Fibroblast of lung (primary cell): ENCODE measurements around the gene RPS14. TPM values are rescaled to one million over a fixed set of nuclear protein-coding genes. Genes with fewer than 3 reads are reported as not detected.

Experiments
- DNase-seq, 2 donors: peaks; one replicate each; pipeline versions ENCODE4 v3.0.0 to v3.0.0-alpha.2; 2010; ENCODE audit warnings: low read depth in 2 of 2
- H2AFZ ChIP-seq: 2 replicates; pipeline ENCODE4 v1.5.1; 2012; ENCODE audit warnings: low read length, control low read depth, inconsistent platforms
- H3K27ac ChIP-seq: 2 replicates; pipeline ENCODE4 v1.5.1; 2011; ENCODE audit warnings: low read length, control low read depth; ENCODE audit not compliant: insufficient read depth
- H3K27me3 ChIP-seq: 2 replicates; pipeline ENCODE4 v1.5.1; 2011; ENCODE audit warnings: mild to moderate bottlenecking, low read length; ENCODE audit not compliant: control insufficient read depth, insufficient read depth
- H3K36me3 ChIP-seq: 2 replicates; pipeline ENCODE4 v1.5.1; 2011; ENCODE audit warnings: low read length; ENCODE audit not compliant: control insufficient read depth, insufficient read depth
- H3K4me1 ChIP-seq: 2 replicates; pipeline ENCODE4 v1.5.1; 2011; ENCODE audit warnings: low read length; ENCODE audit not compliant: control insufficient read depth, insufficient read depth; ENCODE audit errors: extremely low read depth
- H3K4me2 ChIP-seq: 2 replicates; pipeline ENCODE4 v1.5.1; 2011; ENCODE audit warnings: low read length, control low read depth; ENCODE audit not compliant: insufficient read depth; ENCODE audit errors: extremely low read depth
- H3K4me3 ChIP-seq, 4 experiments: fragments of 200-600 bp in 1 of 4; sonication (generic) in 1 of 4; replicated peaks in 1 of 4; 2 replicates each; pipeline ENCODE4 v1.5.1; 2011 to 2016; ENCODE audit warnings: low read length in 4 of 4, low read depth in 3 of 4, mild to moderate bottlenecking in 3 of 4, control low read depth in 2 of 4, inconsistent platforms in 1 of 4, mixed read lengths in 1 of 4; ENCODE audit not compliant: insufficient read depth in 1 of 4; ENCODE audit errors: control extremely low read depth in 1 of 4
- H3K79me2 ChIP-seq: 2 replicates; pipeline ENCODE4 v1.5.1; 2012; ENCODE audit warnings: mild to moderate bottlenecking, low read length, inconsistent platforms; ENCODE audit not compliant: control insufficient read depth, insufficient read depth
- H3K9ac ChIP-seq: 2 replicates; pipeline ENCODE4 v1.5.1; 2011; ENCODE audit warnings: mild to moderate bottlenecking, low read length, control low read depth; ENCODE audit not compliant: insufficient read depth
- H3K9me3 ChIP-seq: 2 replicates; pipeline ENCODE4 v1.5.1; 2012; ENCODE audit warnings: low read depth, low read length; ENCODE audit not compliant: control insufficient read depth, insufficient read depth
- H4K20me1 ChIP-seq: 2 replicates; pipeline ENCODE4 v1.5.1; 2011; ENCODE audit warnings: low read length; ENCODE audit not compliant: control insufficient read depth, insufficient read depth; ENCODE audit errors: extremely low read depth
- EZH2 ChIP-seq: IDR thresholded peaks from 2 replicates; pipeline ENCODE4 v1.5.1; 2012; ENCODE audit warnings: low read length, control low read depth, mild to moderate bottlenecking; ENCODE audit errors: missing control alignments
- polyA plus RNA-seq, 2 donors: library from polyadenylated mRNA; depleted of rRNA in 1 of 2; stranded (reverse) in 1 of 2; unstranded in 1 of 2; fragments of >200 nt; gene quantifications; 2 replicates each; pipeline ENCODE4 v1.2.1, GENCODE V29; 2011 to 2012; ENCODE audit warnings: missing spikeins in 1 of 2
- total RNA-seq: library from RNA; depleted of rRNA; stranded (reverse); fragments of >200 nt; gene quantifications from 2 replicates; pipeline ENCODE4 v1.2.1, GENCODE V29; 2014
- TF ChIP-seq, protein P1 (sequence below), 2 donors: IDR thresholded peaks in 1 of 2; conservative IDR thresholded peaks in 1 of 2; 1 replicate in 1 of 2; 2 replicates in 1 of 2; pipeline ENCODE4 v1.5.1; 2011 to 2012; ENCODE audit warnings: low read length in 2 of 2, control low read depth in 1 of 2, inconsistent platforms in 1 of 2, low read depth in 1 of 2, mild to moderate bottlenecking in 1 of 2

The RPS14 gene
- total and polyA plus RNA-seq, 2 donors (not counting 1 experiment from before 2014, with no cell fraction given): 1,962 to 5,623 TPM

DNA sequence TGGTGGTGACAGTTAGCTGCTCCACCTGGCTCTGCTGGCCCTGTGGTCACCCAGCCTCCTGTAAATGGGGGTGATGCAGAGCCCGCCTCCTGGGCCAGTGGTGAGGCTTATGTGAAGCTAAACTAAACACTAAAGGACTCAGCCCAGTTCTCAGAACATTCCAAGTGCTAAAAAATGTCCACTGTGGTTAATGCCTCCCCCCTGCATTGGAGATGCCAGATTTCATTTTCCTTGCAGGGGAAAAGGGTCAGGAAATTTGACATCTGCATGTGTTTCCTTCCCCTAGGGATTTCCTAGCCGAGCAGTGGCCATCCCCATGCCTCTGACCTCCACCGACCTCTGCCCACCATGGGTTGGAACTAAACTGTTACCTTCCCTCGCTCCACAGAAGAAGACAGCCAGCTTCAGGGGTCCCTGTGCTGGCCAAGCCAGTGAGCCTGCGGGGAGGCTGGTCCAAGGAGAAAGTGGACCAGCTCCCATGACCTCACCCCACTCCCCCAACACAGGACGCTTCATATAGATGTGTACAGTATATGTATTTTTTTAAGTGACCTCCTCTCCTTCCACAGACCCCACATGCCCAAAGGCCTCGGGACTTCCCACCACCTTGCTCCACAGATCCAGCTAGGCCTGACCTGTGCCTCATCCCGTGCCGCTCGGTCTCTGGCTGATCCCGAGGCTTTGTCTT lies 49.9 kb downstream of the RPS14 start:
- peak in 1 of 2 donors; percentile 23 for DNase-seq

DNA sequence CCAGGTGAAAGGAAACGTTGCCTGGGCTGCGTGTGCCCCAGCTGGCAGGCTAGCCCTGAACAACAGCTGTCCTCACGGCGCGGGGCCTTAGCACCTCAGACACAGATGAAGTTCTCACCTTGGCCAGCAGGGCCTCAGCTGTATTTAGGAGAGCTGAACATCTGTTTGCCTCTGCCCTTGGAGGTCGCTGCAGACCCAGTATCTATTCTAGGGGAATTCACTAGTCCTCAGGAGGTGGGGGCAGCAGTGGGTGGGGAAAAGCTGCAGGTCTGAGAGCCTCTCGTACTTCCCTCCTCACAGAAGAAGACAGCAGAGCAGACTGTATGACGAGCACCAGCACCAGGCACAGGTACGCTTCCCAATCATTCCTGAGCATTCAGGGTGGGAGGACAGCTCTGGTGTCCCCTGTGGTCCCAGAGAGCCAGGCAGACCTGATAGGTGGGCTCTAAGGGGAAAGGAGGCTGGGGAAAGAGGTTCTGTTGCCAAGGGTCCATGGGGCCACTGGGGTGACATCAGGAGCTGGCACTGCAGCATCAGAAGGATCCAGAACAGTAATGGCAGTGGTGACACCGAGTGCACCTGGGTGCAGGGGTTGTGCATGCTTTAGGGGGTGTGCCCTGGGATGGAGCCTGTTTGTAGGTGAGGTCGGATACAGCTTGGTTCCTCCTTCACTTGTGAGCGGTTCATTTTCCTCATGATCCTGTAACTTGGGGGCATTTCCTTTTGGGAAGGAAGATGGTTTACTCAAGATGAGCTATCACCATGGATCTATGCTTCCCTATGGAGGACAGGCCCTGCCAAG lies 50.6 kb downstream of the RPS14 start:
- peaks cover 17% of the 10 kb centered on the region for H3K36me3 ChIP-seq
- H3K9me3 ChIP-seq: no peaks in the 10 kb centered on the region
- H3K9ac ChIP-seq: no peak overlapping the region
- H3K4me2 ChIP-seq: no peak overlapping the region
- no peak overlapping the region for H3K27ac ChIP-seq
- no peaks in the 10 kb centered on the region for H4K20me1 ChIP-seq
- TF ChIP-seq, protein P1, sequence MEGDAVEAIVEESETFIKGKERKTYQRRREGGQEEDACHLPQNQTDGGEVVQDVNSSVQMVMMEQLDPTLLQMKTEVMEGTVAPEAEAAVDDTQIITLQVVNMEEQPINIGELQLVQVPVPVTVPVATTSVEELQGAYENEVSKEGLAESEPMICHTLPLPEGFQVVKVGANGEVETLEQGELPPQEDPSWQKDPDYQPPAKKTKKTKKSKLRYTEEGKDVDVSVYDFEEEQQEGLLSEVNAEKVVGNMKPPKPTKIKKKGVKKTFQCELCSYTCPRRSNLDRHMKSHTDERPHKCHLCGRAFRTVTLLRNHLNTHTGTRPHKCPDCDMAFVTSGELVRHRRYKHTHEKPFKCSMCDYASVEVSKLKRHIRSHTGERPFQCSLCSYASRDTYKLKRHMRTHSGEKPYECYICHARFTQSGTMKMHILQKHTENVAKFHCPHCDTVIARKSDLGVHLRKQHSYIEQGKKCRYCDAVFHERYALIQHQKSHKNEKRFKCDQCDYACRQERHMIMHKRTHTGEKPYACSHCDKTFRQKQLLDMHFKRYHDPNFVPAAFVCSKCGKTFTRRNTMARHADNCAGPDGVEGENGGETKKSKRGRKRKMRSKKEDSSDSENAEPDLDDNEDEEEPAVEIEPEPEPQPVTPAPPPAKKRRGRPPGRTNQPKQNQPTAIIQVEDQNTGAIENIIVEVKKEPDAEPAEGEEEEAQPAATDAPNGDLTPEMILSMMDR (conservative IDR thresholded peaks at IDR 0.05 in 1 of 2, IDR thresholded peaks at IDR 0.05 in 1 of 2; ENCODE audit: low read depth in 1 of 2, low read length in 2 of 2): peak in 1 of 2 donors; percentile 24
- no peak for TF ChIP-seq EZH2
- no peak for DNase-seq
- peaks cover 11% of the 10 kb centered on the region for H3K4me1 ChIP-seq
- H3K27me3 ChIP-seq: no peaks in the 10 kb centered on the region
- no peaks in the 10 kb centered on the region for H3K79me2 ChIP-seq
- H3K4me3 ChIP-seq: no peak overlapping the region
- H2AFZ ChIP-seq: no peak overlapping the region

More for the DNA sequence above, 49.9 kb downstream of the RPS14 start:
- Histone ChIP-seq H3K4me2 (no peak overlapping the region), H3K4me1 (peaks cover 11% of the 10 kb centered on the region), H3K27ac (no peak overlapping the region), H3K79me2 (no peaks in the 10 kb centered on the region), H4K20me1 (no peaks in the 10 kb centered on the region), H3K27me3 (no peaks in the 10 kb centered on the region), H3K9ac (no peak overlapping the region), H3K36me3 (peaks cover 16% of the 10 kb centered on the region), H2AFZ (no peak overlapping the region), H3K4me3 (no peak overlapping the region), H3K9me3 (no peaks in the 10 kb centered on the region)
- TF ChIP-seq, protein P1 (conservative IDR thresholded peaks at IDR 0.05 in 1 of 2, IDR thresholded peaks at IDR 0.05 in 1 of 2; ENCODE audit: low read depth in 1 of 2, low read length in 2 of 2): no peak
- no peak for TF ChIP-seq EZH2

DNA sequence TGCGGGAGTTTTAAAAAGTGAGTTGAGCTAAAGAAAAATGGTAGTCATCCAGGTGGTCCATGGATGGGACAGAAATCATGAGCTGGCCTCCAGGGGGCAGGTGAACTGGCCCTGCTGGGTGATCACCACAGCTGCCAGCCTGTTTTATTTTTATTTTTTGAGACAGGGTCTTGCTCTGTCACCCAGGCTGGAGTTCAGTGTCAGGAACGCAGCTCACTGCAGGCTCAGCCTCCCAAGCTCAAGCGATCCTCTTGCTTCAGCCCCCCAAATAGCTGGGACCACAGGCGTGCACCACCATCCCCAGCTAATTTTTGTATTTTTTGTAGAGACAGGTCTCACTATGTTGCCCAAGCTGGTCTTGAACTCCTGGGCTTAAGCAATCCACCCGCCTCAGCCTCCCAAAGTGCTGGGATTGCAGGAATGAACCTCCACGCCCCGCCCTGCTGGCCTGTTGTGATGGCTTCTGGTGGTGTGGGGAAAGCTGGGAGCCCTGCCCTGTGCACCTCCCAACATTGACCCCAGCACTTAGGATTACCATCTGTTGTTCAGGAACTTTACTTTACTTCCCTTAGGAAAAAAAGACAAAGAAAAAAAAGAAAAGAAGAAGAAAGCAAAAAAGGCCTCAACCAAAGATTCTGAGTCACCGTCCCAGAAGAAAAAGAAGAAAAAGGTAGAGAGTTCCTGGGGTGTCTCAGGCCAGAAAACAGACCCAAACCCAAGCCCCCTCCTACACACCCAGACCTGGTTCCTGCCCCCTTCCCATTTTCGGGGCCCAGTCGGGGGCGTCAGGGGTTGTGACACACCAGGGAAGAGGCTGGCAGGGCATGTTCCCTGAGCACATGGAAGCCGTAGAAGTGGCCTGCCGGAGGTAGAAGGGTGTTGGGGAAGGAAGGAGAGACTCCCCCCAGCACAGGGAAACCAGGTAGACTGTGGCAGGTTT lies 51.5 kb downstream of the RPS14 start:
- no peaks in the 10 kb centered on the region for H3K79me2 ChIP-seq
- peaks cover 11% of the 10 kb centered on the region for H3K4me1 ChIP-seq
- no peak overlapping the region for H2AFZ ChIP-seq
- no peak for DNase-seq
- no peak overlapping the region for H3K4me3 ChIP-seq
- H3K9ac ChIP-seq: no peak overlapping the region
- no peaks in the 10 kb centered on the region for H3K9me3 ChIP-seq
- no peaks in the 10 kb centered on the region for H4K20me1 ChIP-seq
- no peak overlapping the region for H3K27ac ChIP-seq
- no peak overlapping the region for H3K4me2 ChIP-seq
- no peaks in the 10 kb centered on the region for H3K27me3 ChIP-seq
- TF ChIP-seq EZH2: no peak
- TF ChIP-seq, protein P1 (conservative IDR thresholded peaks at IDR 0.05 in 1 of 2, IDR thresholded peaks at IDR 0.05 in 1 of 2; ENCODE audit: low read depth in 1 of 2, low read length in 2 of 2): peak in 1 of 2 donors; percentile 6
- peaks cover 22% of the 10 kb centered on the region for H3K36me3 ChIP-seq
